ENCODE measurements around the gene KRTAP4-6.
"Not testable (repeated sequence)": the region's sequence is repeated elsewhere in the genome, so short reads cannot be mapped to it uniquely, and the experiment has no call there.

Gene KRTAP4-6

GRCh38 chr17:41105347-41105746, 35.0 kb downstream of the KRTAP4-6 start, which contains the start of gene KRTAP4-9:
KRTAP4-9 (plus strand) TSS chr17:41105389; CDS start chr17:41105389, 0 bp downstream.
- H4K12ac ChIP-seq (ENCODE audit: low read depth, low read length); H3K4me3 ChIP-seq (ENCODE audit: low read depth, low read length); H3K9me3 ChIP-seq (ENCODE audit: insufficient read depth, low read depth, low read length); H3K36me3 ChIP-seq (ENCODE audit: control insufficient read depth in 1 of 2, insufficient read depth in 2 of 2, low read length in 2 of 2); DNase-seq; H3K79me1 ChIP-seq (ENCODE audit: low read length); H3K9ac ChIP-seq (ENCODE audit: low read length); H2BK5ac ChIP-seq (ENCODE audit: low read depth, low read length, poor library complexity); H4K91ac ChIP-seq (ENCODE audit: low read depth, low read length); H2BK12ac ChIP-seq (ENCODE audit: low read length); H3K18ac ChIP-seq (ENCODE audit: low read length); H3K23ac ChIP-seq (ENCODE audit: low read length); H2AFZ ChIP-seq (ENCODE audit: insufficient read depth, low read length, poor library complexity); H3K27me3 ChIP-seq (ENCODE audit: insufficient read depth, low read length); H3K4ac ChIP-seq (ENCODE audit: low read depth, low read length); H3K4me2 ChIP-seq (ENCODE audit: low read length); H3K4me1 ChIP-seq (ENCODE audit: control insufficient read depth in 1 of 2, insufficient read depth in 2 of 2, low read length in 2 of 2); H3K79me2 ChIP-seq (ENCODE audit: control insufficient read depth, insufficient read depth, low read length, poor library complexity); H3K14ac ChIP-seq (ENCODE audit: low read length); H2AK5ac ChIP-seq (ENCODE audit: low read length); H3K27ac ChIP-seq (ENCODE audit: low read depth, low read length); H4K8ac ChIP-seq (ENCODE audit: low read depth, low read length); H2BK120ac ChIP-seq (ENCODE audit: insufficient read depth, low read length, poor library complexity): not testable (repeated sequence)
- no CpG with 5 or more reads among the region's 10 CpGs for WGBS (ENCODE audit: extremely low coverage, insufficient coverage, insufficient read length)

- H3K4me3 ChIP-seq (ENCODE audit: low read depth, low read length); H3K79me1 ChIP-seq (ENCODE audit: low read length); H3K36me3 ChIP-seq (ENCODE audit: control insufficient read depth in 1 of 2, insufficient read depth in 2 of 2, low read length in 2 of 2); H2BK12ac ChIP-seq (ENCODE audit: low read length); H2AK5ac ChIP-seq (ENCODE audit: low read length); H2BK120ac ChIP-seq (ENCODE audit: insufficient read depth, low read length, poor library complexity); H4K91ac ChIP-seq (ENCODE audit: low read depth, low read length); H3K27me3 ChIP-seq (ENCODE audit: insufficient read depth, low read length); H2AFZ ChIP-seq (ENCODE audit: insufficient read depth, low read length, poor library complexity); H4K12ac ChIP-seq (ENCODE audit: low read depth, low read length); H3K4me1 ChIP-seq (ENCODE audit: control insufficient read depth in 1 of 2, insufficient read depth in 2 of 2, low read length in 2 of 2); H3K23ac ChIP-seq (ENCODE audit: low read length); H3K4ac ChIP-seq (ENCODE audit: low read depth, low read length); H3K79me2 ChIP-seq (ENCODE audit: control insufficient read depth, insufficient read depth, low read length, poor library complexity); H3K18ac ChIP-seq (ENCODE audit: low read length); H3K27ac ChIP-seq (ENCODE audit: low read depth, low read length); H3K9ac ChIP-seq (ENCODE audit: low read length); H4K8ac ChIP-seq (ENCODE audit: low read depth, low read length); H3K4me2 ChIP-seq (ENCODE audit: low read length); H2BK5ac ChIP-seq (ENCODE audit: low read depth, low read length, poor library complexity); H3K9me3 ChIP-seq (ENCODE audit: insufficient read depth, low read depth, low read length); H3K14ac ChIP-seq (ENCODE audit: low read length): not testable (repeated sequence)
- no CpG with 5 or more reads among the region's 2 CpGs for WGBS (ENCODE audit: extremely low coverage, insufficient coverage, insufficient read length)
- peak in 1 of 2 donors; percentile 34 for DNase-seq
These were observed 35.8 kb downstream of the KRTAP4-6 start for GRCh38 chr17:41104386-41105038.

GRCh38 chr17:41103896-41104295, 36.4 kb downstream of the KRTAP4-6 start:
- no peak overlapping the region for H2BK120ac ChIP-seq (ENCODE audit: insufficient read depth, low read length, poor library complexity)
- H3K36me3 ChIP-seq (ENCODE audit: control insufficient read depth in 1 of 2, insufficient read depth in 2 of 2, low read length in 2 of 2): no peaks in the 10 kb centered on the region
- H3K4ac ChIP-seq (ENCODE audit: low read depth, low read length): no peak overlapping the region
- no peak overlapping the region for H4K8ac ChIP-seq (ENCODE audit: low read depth, low read length)
- no peak overlapping the region for H4K91ac ChIP-seq (ENCODE audit: low read depth, low read length)
- no peak overlapping the region for H3K18ac ChIP-seq (ENCODE audit: low read length)
- no peak overlapping the region for H3K4me2 ChIP-seq (ENCODE audit: low read length)
- H3K79me2 ChIP-seq (ENCODE audit: control insufficient read depth, insufficient read depth, low read length, poor library complexity): no peaks in the 10 kb centered on the region
- no peak overlapping the region for H2BK12ac ChIP-seq (ENCODE audit: low read length)
- H2AFZ ChIP-seq (ENCODE audit: insufficient read depth, low read length, poor library complexity): no peak overlapping the region
- H3K27ac ChIP-seq (ENCODE audit: low read depth, low read length): no peak overlapping the region
- no CpG with 5 or more reads among the region's 1 CpG for WGBS (ENCODE audit: extremely low coverage, insufficient coverage, insufficient read length)
- no peak for DNase-seq
- H3K9ac ChIP-seq (ENCODE audit: low read length): no peak overlapping the region
- no peak overlapping the region for H2AK5ac ChIP-seq (ENCODE audit: low read length)
- H3K4me3 ChIP-seq (ENCODE audit: low read depth, low read length): no peak overlapping the region
- H3K79me1 ChIP-seq (ENCODE audit: low read length): no peaks in the 10 kb centered on the region
- peaks cover 4% of the 10 kb centered on the region for H3K9me3 ChIP-seq (ENCODE audit: insufficient read depth, low read depth, low read length)
- no peaks in the 10 kb centered on the region for H3K4me1 ChIP-seq (ENCODE audit: control insufficient read depth in 1 of 2, insufficient read depth in 2 of 2, low read length in 2 of 2)
- no peak overlapping the region for H4K12ac ChIP-seq (ENCODE audit: low read depth, low read length)
- H3K23ac ChIP-seq (ENCODE audit: low read length): no peak overlapping the region
- H2BK5ac ChIP-seq (ENCODE audit: low read depth, low read length, poor library complexity): no peak overlapping the region
- no peak overlapping the region for H3K14ac ChIP-seq (ENCODE audit: low read length)
- no peaks in the 10 kb centered on the region for H3K27me3 ChIP-seq (ENCODE audit: insufficient read depth, low read length)

- Histone ChIP-seq H3K27me3 (ENCODE audit: insufficient read depth, low read length) (no peaks in the 10 kb centered on the region), H3K4me2 (ENCODE audit: low read length) (no peak within 1 kb of the TSS), H2AFZ (ENCODE audit: insufficient read depth, low read length, poor library complexity) (no peak within 1 kb of the TSS), H3K4me3 (ENCODE audit: low read depth, low read length) (no peak within 1 kb of the TSS), H4K8ac (ENCODE audit: low read depth, low read length) (no peak within 1 kb of the TSS), H3K18ac (ENCODE audit: low read length) (no peak within 1 kb of the TSS), H3K27ac (ENCODE audit: low read depth, low read length) (no peak within 1 kb of the TSS), H3K9me3 (ENCODE audit: insufficient read depth, low read depth, low read length) (peaks cover 4% of the 10 kb centered on the region), H2BK12ac (ENCODE audit: low read length) (no peak within 1 kb of the TSS), H3K14ac (ENCODE audit: low read length) (no peak within 1 kb of the TSS), H2AK5ac (ENCODE audit: low read length) (no peak within 1 kb of the TSS), H3K79me2 (ENCODE audit: control insufficient read depth, insufficient read depth, low read length, poor library complexity) (no peaks in the 10 kb centered on the region), H3K4me1 (ENCODE audit: control insufficient read depth in 1 of 2, insufficient read depth in 2 of 2, low read length in 2 of 2) (no peaks in the 10 kb centered on the region), H3K23ac (ENCODE audit: low read length) (no peak within 1 kb of the TSS), H3K36me3 (ENCODE audit: control insufficient read depth in 1 of 2, insufficient read depth in 2 of 2, low read length in 2 of 2) (no peaks in the 10 kb centered on the region), H2BK5ac (ENCODE audit: low read depth, low read length, poor library complexity) (no peak within 1 kb of the TSS), H4K91ac (ENCODE audit: low read depth, low read length) (no peak within 1 kb of the TSS), H2BK120ac (ENCODE audit: insufficient read depth, low read length, poor library complexity) (no peak within 1 kb of the TSS), H4K12ac (ENCODE audit: low read depth, low read length) (no peak within 1 kb of the TSS), H3K79me1 (ENCODE audit: low read length) (no peaks in the 10 kb centered on the region), H3K4ac (ENCODE audit: low read depth, low read length) (no peak within 1 kb of the TSS), H3K9ac (ENCODE audit: low read length) (no peak within 1 kb of the TSS)
- DNase-seq: no peak
- no CpG with 5 or more reads among the region's 10 CpGs for WGBS (ENCODE audit: extremely low coverage, insufficient coverage, insufficient read length)
These were observed 38.6 kb downstream of the KRTAP4-6 start, which contains the start of gene KRTAP4-16 for GRCh38 chr17:41101586-41102259. KRTAP4-16 (minus strand) TSS chr17:41102209; CDS start chr17:41102209, 0 bp downstream.

All from trophoblast cell (in vitro differentiated cells and primary cell).